Fibroblast of the aortic adventitia (primary cell): Measurements from ENCODE around the gene RARA. TPM values are rescaled to one million over a fixed set of nuclear protein-coding genes. Genes with fewer than 3 reads are reported as not detected.

Source experiments
- DNase-seq: peaks from one replicate; pipeline ENCODE4 v3.0.0-alpha.2; 2010; ENCODE audit warnings: low read depth
- H3K4me3 ChIP-seq: 2 replicates; pipeline ENCODE4 v1.5.1; 2011; ENCODE audit warnings: low read depth, mild to moderate bottlenecking, control low read depth, low read length, moderate library complexity
- CTCF ChIP-seq: IDR thresholded peaks from 2 replicates; pipeline ENCODE4 v1.5.1; 2011; ENCODE audit warnings: mild to moderate bottlenecking, low read length, control low read depth, inconsistent platforms; ENCODE audit not compliant: insufficient read depth
- total RNA-seq: library from RNA; depleted of rRNA; stranded (reverse); fragments of >200 nt; gene quantifications from 2 replicates; pipeline ENCODE4 v1.2.3, GENCODE V29; 2012; ENCODE audit warnings: low replicate concordance

RARA gene
- total RNA-seq, 1 donor: 25.2 TPM

- no peak for DNase-seq
- no peak for TF ChIP-seq CTCF
- no peak overlapping the region for H3K4me3 ChIP-seq
Observed at GRCh38 chr17:40315206-40315605, 6.2 kb downstream of the RARA start.

- H3K4me3 ChIP-seq: peak overlapping the region; percentile 17
- TF ChIP-seq CTCF: no peak
Observed at GRCh38 chr17:40315678-40316570, 6.9 kb downstream of the RARA start.

GRCh38 chr17:40316571-40317344 lies 7.8 kb downstream of the RARA start:
- peak; percentile 70 for DNase-seq
- TF ChIP-seq CTCF: no peak
- H3K4me3 ChIP-seq: peak overlapping the region; percentile 67

More at GRCh38 chr17:40315678-40316570, 6.9 kb downstream of the RARA start:
- DNase-seq: no peak

GRCh38 chr17:40317345-40317873 lies 8.4 kb downstream of the RARA start:
- DNase-seq: peak; percentile 72
- peak; percentile 80 for TF ChIP-seq CTCF
- H3K4me3 ChIP-seq: peak overlapping the region; percentile 67

- DNase-seq: peak; percentile 93
- peak overlapping the region; percentile 95 for H3K4me3 ChIP-seq
- no peak for TF ChIP-seq CTCF
Observed at GRCh38 chr17:40317880-40318829, 9.2 kb downstream of the RARA start.

- peak overlapping the region; percentile 95 for H3K4me3 ChIP-seq
- DNase-seq: no peak
- TF ChIP-seq CTCF: peak; percentile 50
Observed at GRCh38 chr17:40318830-40319391, 9.9 kb downstream of the RARA start.
